Measurements from ENCODE around the gene SYTL2.

SYTL2 gene

GRCh38 chr11:85826116-85826855 lies 15.3 kb upstream of the SYTL2 start:
- DNase-seq (ENCODE audit: low read depth), result no peak

- no peak for DNase-seq (ENCODE audit: low read depth)
Measured at GRCh38 chr11:85825616-85826015, 14.7 kb upstream of the SYTL2 start.

DNA sequence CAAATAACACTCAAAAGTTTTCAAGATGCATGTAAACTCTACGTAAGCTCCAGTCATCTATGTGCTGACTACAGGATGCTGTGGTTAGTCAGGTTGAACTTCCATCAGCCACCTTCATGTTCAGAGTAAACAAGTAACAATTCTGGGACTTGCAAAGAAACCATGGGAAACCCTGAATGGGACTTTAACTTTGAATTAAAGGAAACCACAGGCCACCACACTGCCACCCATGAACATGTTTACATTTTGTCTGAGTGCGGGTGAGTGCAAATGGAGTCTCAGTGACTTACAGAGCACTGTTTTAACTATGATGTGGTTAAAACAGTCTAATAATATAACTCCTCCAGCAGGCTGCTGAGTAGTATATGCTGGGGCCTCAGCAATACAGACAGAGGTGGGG lies 12.9 kb upstream of the SYTL2 start:
- DNase-seq (ENCODE audit: low read depth), result no peak

DNA sequence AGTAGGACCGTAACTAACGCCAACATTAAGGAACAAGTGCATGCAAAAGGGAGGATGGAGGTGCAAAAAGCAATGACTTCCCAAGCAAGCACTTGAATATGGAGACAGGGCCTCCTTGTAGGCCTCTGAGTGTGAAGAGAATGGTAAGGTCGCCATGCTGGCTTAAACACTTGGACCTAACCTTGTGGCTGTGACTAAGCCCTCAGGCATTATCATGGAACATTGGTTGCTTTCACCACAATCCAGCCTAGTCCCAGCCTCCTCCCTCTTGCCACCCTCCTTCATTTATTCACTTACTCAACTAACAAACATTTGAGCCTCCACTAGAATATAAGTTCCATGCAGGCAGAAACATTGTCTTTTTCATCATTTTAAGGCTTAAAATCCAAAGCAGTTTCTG lies 11.9 kb upstream of the SYTL2 start:
- DNase-seq (ENCODE audit: low read depth), result no peak

GRCh38 chr11:85821636-85822035 lies 10.7 kb upstream of the SYTL2 start:
- DNase-seq (ENCODE audit: low read depth), result no peak

DNA sequence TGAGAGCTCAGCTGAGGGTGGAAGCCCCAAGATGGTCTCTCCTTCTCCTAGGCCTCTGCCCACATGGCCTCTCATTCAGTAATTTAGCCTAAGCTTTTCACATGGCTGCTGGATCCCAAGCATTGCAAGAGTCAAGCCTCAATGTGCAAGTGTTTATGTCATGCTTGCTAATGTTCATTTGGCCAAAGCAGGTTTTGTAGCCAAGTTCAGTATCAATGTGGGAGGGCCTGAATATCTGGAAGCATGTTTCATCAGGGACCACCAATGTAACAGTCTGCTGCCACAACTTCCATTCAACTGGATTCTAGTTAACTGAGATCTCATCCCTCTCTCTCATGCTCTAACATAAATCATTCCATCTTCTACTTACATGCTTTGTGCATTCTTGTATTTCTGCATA lies 8.5 kb upstream of the SYTL2 start:
- no peak for DNase-seq (ENCODE audit: low read depth)

GRCh38 chr11:85815186-85815931 lies 4.4 kb upstream of the SYTL2 start:
- no peak for DNase-seq (ENCODE audit: low read depth)

DNA sequence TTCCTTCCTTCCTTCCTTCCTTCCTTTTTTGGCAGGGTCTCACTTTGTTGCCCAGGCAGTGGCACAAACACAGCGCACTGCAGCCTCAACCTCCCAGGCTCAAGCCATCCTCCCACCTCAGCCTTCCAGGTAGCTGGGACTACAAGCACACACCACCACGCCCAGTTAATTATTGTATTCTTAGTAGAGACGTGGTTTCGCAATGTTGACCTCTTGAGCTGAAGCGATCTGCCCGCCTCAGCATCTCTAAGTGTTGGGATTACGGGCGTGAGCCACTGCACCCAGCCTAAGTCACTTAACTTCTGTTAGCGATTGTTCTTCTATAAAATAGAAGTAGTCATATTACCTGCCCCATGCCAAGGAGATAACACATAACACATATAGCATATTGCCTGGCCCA lies 2.8 kb upstream of the SYTL2 start:
- DNase-seq (ENCODE audit: low read depth), result no peak

- no peak for DNase-seq (ENCODE audit: low read depth)
Measured at GRCh38 chr11:85811624-85812023, 683 bp upstream of the SYTL2 start.

DNA sequence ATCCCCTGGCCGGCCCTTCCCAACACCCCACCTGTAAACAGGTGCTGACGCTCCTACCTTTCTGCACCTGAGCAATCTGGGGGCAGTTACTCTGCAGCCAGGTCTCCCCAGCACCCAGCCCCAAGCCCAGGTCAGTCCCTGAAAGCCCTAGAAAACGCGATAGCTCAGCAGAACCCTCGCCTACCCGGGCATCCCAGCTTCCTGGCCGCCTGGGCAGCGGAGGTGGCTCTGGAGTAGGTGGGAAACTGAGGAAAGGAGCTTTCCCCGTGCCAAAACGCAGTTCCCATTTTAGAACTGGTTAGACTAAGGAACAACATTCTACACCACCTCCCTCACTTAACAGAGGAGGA lies 445 bp downstream of the SYTL2 start:
- no peak for DNase-seq (ENCODE audit: low read depth)

DNA sequence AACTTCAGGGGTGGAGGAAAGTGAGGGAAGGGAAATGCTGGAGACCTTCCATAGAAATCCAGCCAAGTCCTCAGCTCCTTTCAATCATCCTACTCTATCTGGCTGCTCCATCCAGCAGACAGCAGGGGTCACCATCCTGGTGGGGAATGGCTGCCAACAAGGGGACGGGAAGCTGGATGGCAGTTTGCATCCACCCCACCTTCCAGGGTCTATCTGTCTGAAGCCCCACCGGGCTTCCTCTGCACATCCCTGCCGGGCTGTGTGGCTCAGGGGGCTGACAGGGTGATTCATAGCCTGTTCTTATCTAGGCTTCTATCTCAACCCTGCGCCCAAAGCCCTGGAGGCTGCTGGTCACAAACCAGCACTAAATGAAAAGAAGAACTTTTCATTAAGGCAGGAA lies 1.1 kb downstream of the SYTL2 start:
- DNase-seq (ENCODE audit: low read depth), result no peak

- no peak for DNase-seq (ENCODE audit: low read depth)
Measured at GRCh38 chr11:85809191-85809590, 1.8 kb downstream of the SYTL2 start.

GRCh38 chr11:85806876-85807275 lies 4.1 kb downstream of the SYTL2 start:
- no peak for DNase-seq (ENCODE audit: low read depth)

- no peak for DNase-seq (ENCODE audit: low read depth)
Measured at GRCh38 chr11:85806016-85806415, 4.9 kb downstream of the SYTL2 start.

DNA sequence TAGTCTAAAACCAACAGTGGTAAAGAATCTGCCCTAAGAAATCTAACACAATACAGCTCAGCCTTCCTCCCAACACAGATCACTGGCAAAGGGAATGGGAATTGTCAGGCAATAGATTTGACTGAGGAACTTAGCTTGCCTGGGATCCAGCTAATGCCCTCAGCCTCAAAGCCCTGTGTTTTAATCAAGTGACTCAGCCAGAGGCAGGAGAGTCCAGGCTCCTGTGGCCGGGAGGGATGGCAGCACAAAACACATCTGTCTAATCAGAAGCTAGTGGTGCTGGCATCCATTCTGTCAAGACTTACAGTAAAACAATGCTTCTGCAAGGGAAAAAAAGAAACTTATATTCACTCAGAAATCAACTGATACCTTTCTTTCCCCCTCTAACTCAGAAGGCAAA lies 5.6 kb downstream of the SYTL2 start:
- no peak for DNase-seq (ENCODE audit: low read depth)

- DNase-seq (ENCODE audit: low read depth), result no peak
Measured at GRCh38 chr11:85803920-85804319, 7.0 kb downstream of the SYTL2 start.

GRCh38 chr11:85803303-85803702 lies 7.6 kb downstream of the SYTL2 start:
- DNase-seq (ENCODE audit: low read depth), result no peak

- DNase-seq (ENCODE audit: low read depth), result no peak
Measured at GRCh38 chr11:85801527-85801926, 9.4 kb downstream of the SYTL2 start.

- DNase-seq (ENCODE audit: low read depth), result no peak
Measured at GRCh38 chr11:85800595-85801342, 10.2 kb downstream of the SYTL2 start.

DNA sequence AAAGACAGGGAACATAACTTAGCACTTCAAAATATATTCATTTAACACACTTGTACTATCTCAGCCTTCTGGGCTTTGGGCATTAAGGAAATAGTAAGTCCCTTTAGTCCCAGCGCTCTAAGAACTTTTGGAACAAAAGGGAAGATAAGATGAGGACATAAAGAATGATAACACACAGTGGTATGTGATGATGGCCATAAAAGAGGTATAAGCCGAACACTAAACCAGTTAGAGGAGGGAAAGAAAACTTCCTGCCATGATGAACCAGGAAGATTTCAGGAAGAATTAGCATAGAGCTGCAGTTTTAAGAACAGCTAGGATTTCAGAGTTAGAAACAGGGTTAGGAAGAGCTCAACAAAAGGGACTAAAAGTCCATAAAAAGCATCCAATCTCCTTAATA lies 11.8 kb downstream of the SYTL2 start:
- no peak for DNase-seq (ENCODE audit: low read depth)

DNA sequence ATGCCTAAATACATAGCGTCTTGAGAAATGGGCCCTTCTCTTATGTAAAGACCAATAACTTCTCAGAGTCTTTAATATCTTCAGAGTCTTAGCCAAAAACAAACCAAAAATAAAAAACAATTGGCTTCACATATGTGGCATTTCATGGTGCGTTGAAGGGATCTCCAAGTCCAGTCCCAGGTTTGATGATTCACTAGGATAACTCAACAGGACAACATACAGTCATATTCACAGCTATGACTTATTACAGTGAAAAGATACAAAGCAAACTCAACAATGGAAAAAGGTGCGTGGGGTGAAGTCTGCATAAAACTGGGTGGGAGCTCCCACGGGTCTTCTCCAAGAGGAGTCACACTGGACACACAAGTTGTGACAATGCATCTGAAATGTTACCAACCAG lies 12.6 kb downstream of the SYTL2 start:
- no peak for DNase-seq (ENCODE audit: low read depth)

DNA sequence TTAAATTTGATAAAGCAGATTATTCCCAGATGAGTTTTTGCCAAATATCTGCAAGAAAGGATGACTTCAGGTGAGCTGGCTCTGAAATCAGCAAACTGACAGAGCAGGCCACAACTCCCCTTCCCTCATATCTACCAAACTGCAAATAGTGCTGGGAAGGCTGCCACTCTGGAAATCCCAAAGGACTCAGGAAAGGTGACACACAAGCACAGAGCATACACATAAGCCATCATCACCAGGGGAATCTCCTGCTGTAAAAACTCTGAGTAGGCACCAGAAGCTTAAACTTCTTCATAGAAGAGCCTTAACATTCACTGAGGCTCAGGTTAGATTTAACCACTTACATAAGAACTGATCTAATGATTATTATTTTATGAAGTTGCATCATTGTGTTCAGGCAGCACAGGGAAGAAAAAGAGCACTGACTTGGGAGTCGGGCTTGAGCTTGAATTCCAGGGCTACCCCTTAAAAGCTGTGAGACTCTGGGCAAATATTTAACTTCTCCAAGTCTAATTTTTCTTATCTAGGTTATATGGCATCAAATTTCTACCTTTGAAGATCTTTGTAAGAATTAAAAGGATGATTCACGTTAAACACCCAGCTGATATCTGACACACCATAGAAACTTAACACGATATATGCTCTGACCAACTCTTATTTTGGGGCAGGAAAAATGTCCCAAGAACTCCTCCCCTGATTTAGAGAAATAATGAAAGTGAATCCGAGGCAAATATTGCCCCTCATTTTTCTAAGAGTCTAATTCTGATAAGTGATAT lies 15.0 kb downstream of the SYTL2 start:
- no peak for DNase-seq (ENCODE audit: low read depth)

All from stimulated activated CD8-positive, alpha-beta memory T cell treated with anti-CD3 and anti-CD28 coated beads, Interleukin-4, amount 100 ng/mL, for 24 hours (primary cell).